Ishikawa (cell line): Measurements from ENCODE around the gene CFAP65.
A peak's percentile ranks its signal among the peaks of the same experiment; 100 is the strongest.

ENCODE experiments used
- CEBPB ChIP-seq: IDR thresholded peaks from 2 replicates; pipeline ENCODE4 v1.6.1; 2012
- CREB1 ChIP-seq: IDR thresholded peaks from 2 replicates; pipeline ENCODE4 v1.6.1; 2012; ENCODE audit warnings: low read depth
- EGR1 ChIP-seq: IDR thresholded peaks from 2 replicates; pipeline ENCODE4 v1.6.1; 2012
- EP300 ChIP-seq: IDR thresholded peaks from 2 replicates; pipeline ENCODE4 v1.6.1; 2012; ENCODE audit warnings: borderline replicate concordance
- FOXM1 ChIP-seq: IDR thresholded peaks from 2 replicates; pipeline ENCODE4 v1.6.1; 2012; ENCODE audit warnings: low read depth, borderline replicate concordance
- MAX ChIP-seq: IDR thresholded peaks from 2 replicates; pipeline ENCODE4 v1.6.1; 2012
- NFIC ChIP-seq: IDR thresholded peaks from 2 replicates; pipeline ENCODE4 v1.6.1; 2012
- RAD21 ChIP-seq: IDR thresholded peaks from 2 replicates; pipeline ENCODE4 v1.6.1; 2012; ENCODE audit warnings: low read depth
- REST ChIP-seq: IDR thresholded peaks from 2 replicates; pipeline ENCODE4 v1.6.1; 2012; ENCODE audit warnings: low read depth, mild to moderate bottlenecking
- TAF1 ChIP-seq: IDR thresholded peaks from 2 replicates; pipeline ENCODE4 v1.6.1; 2012; ENCODE audit warnings: low read depth, mild to moderate bottlenecking
- TCF12 ChIP-seq: IDR thresholded peaks from 2 replicates; pipeline ENCODE4 v1.6.1; 2012; ENCODE audit warnings: low read depth
- TEAD4 ChIP-seq: IDR thresholded peaks from 2 replicates; pipeline ENCODE4 v1.6.1; 2012
- YY1 ChIP-seq: IDR thresholded peaks from 2 replicates; pipeline ENCODE4 v1.6.1; 2012; ENCODE audit warnings: low read depth
- ZBTB7A ChIP-seq: IDR thresholded peaks from 2 replicates; pipeline ENCODE4 v1.6.1; 2012; ENCODE audit warnings: low read depth
- TF ChIP-seq, protein P1 (sequence below): IDR thresholded peaks from 2 replicates; pipeline ENCODE4 v1.6.1; 2012

The CFAP65 gene

DNA sequence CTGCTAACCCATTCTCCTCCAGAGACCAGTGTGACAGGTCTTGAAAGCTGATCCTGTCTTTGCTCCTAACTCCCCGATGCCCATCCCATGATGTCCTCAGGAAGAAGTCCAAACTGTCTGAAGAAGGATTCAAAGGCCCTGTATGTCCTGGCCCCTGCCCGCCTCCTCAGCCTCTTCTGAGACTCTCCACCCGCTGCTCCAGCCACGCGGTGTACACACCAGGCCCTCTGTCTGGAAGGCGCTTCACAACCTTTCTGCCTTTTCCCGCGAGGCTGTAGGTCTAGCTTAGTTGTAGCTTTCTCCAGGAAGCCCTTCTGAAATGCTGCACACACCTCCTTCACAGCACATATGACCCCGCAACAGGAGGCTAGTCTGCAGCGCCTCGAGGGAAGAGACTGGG, 24.6 kb downstream of the CFAP65 start:
- no peak for TF ChIP-seq TEAD4
- TF ChIP-seq REST: no peak
- TF ChIP-seq FOXM1: no peak
- no peak for TF ChIP-seq NFIC
- TF ChIP-seq YY1: no peak
- no peak for TF ChIP-seq ZBTB7A
- no peak for TF ChIP-seq CREB1
- TF ChIP-seq EP300: no peak
- TF ChIP-seq TAF1: no peak

DNA sequence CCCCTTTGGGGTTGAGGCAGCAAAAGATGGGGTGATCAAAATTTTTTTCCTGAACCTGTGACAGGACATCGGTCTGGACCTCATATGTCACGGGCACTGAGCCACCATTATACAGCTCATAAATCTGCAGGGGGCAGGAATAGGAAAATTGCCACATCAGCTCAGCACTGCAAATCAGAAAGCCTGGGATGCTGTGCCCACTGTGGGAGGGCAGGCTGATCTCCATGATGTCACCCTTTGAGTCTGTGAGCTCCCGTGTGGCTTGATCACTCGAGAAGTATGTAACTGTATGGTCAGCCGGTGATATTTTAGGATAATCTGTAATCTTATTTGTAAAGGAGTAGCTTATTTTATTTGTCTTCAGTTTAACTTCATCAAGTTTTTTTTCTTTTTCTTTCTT, 30.4 kb downstream of the CFAP65 start:
- TF ChIP-seq TAF1 (no peak), CEBPB (no peak), MAX (no peak), FOXM1 (no peak), TCF12 (no peak), EGR1 (no peak), EP300 (no peak), CREB1 (no peak), NFIC (no peak), ZBTB7A (no peak), YY1 (no peak), REST (no peak)
- TF ChIP-seq, protein P1, sequence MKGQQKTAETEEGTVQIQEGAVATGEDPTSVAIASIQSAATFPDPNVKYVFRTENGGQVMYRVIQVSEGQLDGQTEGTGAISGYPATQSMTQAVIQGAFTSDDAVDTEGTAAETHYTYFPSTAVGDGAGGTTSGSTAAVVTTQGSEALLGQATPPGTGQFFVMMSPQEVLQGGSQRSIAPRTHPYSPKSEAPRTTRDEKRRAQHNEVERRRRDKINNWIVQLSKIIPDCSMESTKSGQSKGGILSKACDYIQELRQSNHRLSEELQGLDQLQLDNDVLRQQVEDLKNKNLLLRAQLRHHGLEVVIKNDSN: no peak

DNA sequence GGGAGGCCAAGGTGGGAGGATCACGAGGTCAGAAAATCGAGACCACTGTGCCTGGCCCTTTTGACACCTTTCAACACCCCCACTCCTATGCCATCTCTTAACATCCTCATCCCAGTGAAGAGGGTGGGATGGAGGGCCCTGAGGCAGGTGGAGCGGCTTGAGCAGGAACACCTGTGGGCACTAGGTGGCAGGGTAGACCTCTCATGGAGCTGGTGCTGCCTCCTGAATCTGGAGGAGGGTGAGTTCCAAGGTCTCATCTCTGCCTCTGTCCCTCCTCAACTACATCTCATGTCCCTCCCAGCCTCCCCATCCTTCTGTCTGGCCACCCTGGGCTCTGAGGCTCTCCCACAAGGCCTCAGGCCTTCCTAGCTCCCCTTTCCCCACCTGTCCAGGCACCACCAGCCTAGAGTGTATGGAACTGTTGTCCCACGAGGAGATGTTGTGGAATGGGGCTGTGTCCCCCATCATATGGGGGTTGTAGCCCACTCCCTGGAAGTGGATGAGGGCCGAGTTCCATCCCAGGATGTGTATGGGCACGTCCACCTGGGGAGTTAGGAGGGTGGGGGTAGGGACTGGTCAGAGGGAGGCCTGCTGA, 31.1 kb downstream of the CFAP65 start:
- TF ChIP-seq TCF12 (no peak), RAD21 (peak; percentile 59; the same call in 1 of the 2 replicates), CREB1 (no peak)

- no peak for TF ChIP-seq NFIC
- TF ChIP-seq, protein P1: no peak
- no peak for TF ChIP-seq CREB1
- TF ChIP-seq FOXM1: no peak
- no peak for TF ChIP-seq MAX
Observed at GRCh38 chr2:219009294-219009693, 32.0 kb downstream of the CFAP65 start.

- no peak for TF ChIP-seq CEBPB
- TF ChIP-seq, protein P1: no peak
- TF ChIP-seq FOXM1: no peak
- no peak for TF ChIP-seq YY1
- no peak for TF ChIP-seq MAX
- TF ChIP-seq CREB1: no peak
- TF ChIP-seq TCF12: no peak
- TF ChIP-seq EP300: no peak
Observed at GRCh38 chr2:219003979-219004378, 37.3 kb downstream of the CFAP65 start.

DNA sequence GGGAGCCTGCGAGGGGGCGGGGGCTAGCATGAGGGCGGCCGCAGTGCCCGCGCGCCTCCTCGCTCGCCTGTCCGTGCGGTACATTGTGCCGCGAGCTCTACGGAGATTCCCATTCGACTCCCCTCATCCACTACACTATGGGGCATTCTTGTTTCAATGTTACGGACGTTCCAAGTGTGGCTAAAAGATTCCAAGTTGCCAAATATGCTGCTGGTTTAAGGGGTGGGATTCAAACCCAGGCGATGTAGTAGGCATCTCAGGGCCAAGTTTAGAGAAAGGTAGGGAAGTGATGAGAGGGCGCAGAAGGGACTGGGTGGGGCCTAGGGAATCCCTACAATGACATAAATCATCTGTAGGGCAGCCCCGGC, 38.1 kb downstream of the CFAP65 start:
- TF ChIP-seq EP300 (no peak), MAX (peak; percentile 61; the same call in 1 of the 2 replicates)
